A673 (cell line): ENCODE results near the gene LARGE1. TPM values are rescaled to one million over a fixed set of nuclear protein-coding genes. Genes with fewer than 3 reads are reported as not detected.

Source experiments
- BruUV-seq: library from RNA; stranded (reverse); fragments of 400-500 nt; replicated peaks from 2 replicates; lab custom pipeline; 2021; lab: Mats Ljungman, UMichigan
- CTCF ChIA-PET: fragments of 300-600 bp; sonication (Branson Sonifier 250); formaldehyde crosslinking; loops from one replicate; lab custom pipeline; 2022; ENCODE audit warnings: antibody characterized with exemption; lab: Charles Lee
- POLR2A ChIA-PET: fragments of 300-600 bp; sonication (Branson Sonifier 250); formaldehyde crosslinking; loops from one replicate; lab custom pipeline; 2022; ENCODE audit warnings: antibody characterized with exemption; ENCODE audit not compliant: low non-redundant PET; lab: Charles Lee
- DNase-seq: peaks from one replicate; pipeline ENCODE4 v3.0.0-alpha.2; 2015; ENCODE audit warnings: low spot score
- H3K27ac ChIP-seq: fragments of 200-600 bp; sonication (generic); 2 replicates; pipeline ENCODE4 v1.5.1; 2016; ENCODE audit warnings: mixed run types, low read depth, mild to moderate bottlenecking, mixed read lengths, antibody characterized with exemption, low read length; ENCODE audit not compliant: poor library complexity, severe bottlenecking
- H3K27me3 ChIP-seq: fragments of 200-600 bp; sonication (generic); replicated peaks from 2 replicates; pipeline ENCODE4 v1.6.1; 2017; ENCODE audit warnings: mixed run types, low read depth, mild to moderate bottlenecking, mixed read lengths, antibody characterized with exemption, low read length; ENCODE audit not compliant: insufficient read depth, poor library complexity
- H3K36me3 ChIP-seq: fragments of 200-600 bp; sonication (generic); 2 replicates; pipeline ENCODE4 v1.6.1; 2016; ENCODE audit warnings: mixed run types, mild to moderate bottlenecking, mixed read lengths, antibody characterized with exemption, low read length; ENCODE audit not compliant: insufficient read depth, poor library complexity, severe bottlenecking
- H3K4me1 ChIP-seq: fragments of 200-600 bp; sonication (generic); 2 replicates; pipeline ENCODE4 v1.6.1; 2017; ENCODE audit warnings: mixed run types, mild to moderate bottlenecking, mixed read lengths, antibody characterized with exemption, low read length; ENCODE audit not compliant: insufficient read depth, poor library complexity, severe bottlenecking
- H3K4me3 ChIP-seq: fragments of 200-600 bp; sonication (generic); 2 replicates; pipeline ENCODE4 v1.5.1; 2016; ENCODE audit warnings: low read depth, mixed run types, mild to moderate bottlenecking, mixed read lengths, low read length; ENCODE audit not compliant: poor library complexity, severe bottlenecking
- H3K9me3 ChIP-seq: fragments of 200-600 bp; sonication (generic); 2 replicates; pipeline ENCODE4 v1.6.1; 2016; ENCODE audit warnings: mixed run types, low read depth, mild to moderate bottlenecking, mixed read lengths, antibody characterized with exemption, low read length; ENCODE audit not compliant: poor library complexity, severe bottlenecking
- CTCF ChIP-seq: fragments of 300-800, 200-600 bp; sonication (generic); conservative IDR thresholded peaks from 2 replicates; pipeline ENCODE4 v1.5.1; 2017; ENCODE audit warnings: low read depth, mild to moderate bottlenecking, antibody characterized with exemption, low read length, moderate library complexity, mixed read lengths
- EZH2 ChIP-seq: fragments of 200-600 bp; sonication (generic); IDR thresholded peaks from 2 replicates; pipeline ENCODE4 v1.6.1; 2017; ENCODE audit warnings: borderline replicate concordance, low read depth, mild to moderate bottlenecking, mixed read lengths, antibody characterized with exemption, low read length; ENCODE audit not compliant: poor library complexity, severe bottlenecking
- intact Hi-C: fragments of 100-400 bp; cut with micrococcal nuclease; formaldehyde crosslinking; loops from one replicate; pipeline ENCODE4 v1.10.0; 2022; ENCODE audit not compliant: unreplicated experiment
- total RNA-seq: library from RNA; stranded (reverse); gene quantifications from 2 replicates; pipeline ENCODE4 v1.2.3, GENCODE V29; 2021

LARGE1 gene
- total RNA-seq, 1 experiment from 2014 or later = not detected

GRCh38 chr22:33580310-33580709 is 340.0 kb downstream of the LARGE1 start:
- ChIA-PET POLR2A (no interaction called here), CTCF (no interaction called here)
- H3K36me3 ChIP-seq = no peaks in the 10 kb centered on the region
- H3K4me3 ChIP-seq = no peak overlapping the region
- BruUV-seq = no TSS peak
- DNase-seq = no peak
- intact Hi-C loops = no loop called here
- H3K27me3 ChIP-seq = no peaks in the 10 kb centered on the region
- H3K4me1 ChIP-seq = no peaks in the 10 kb centered on the region
- no peak overlapping the region for H3K27ac ChIP-seq
- peaks cover 5% of the 10 kb centered on the region for H3K9me3 ChIP-seq
- TF ChIP-seq EZH2 = no peak
- TF ChIP-seq CTCF = no peak

- TF ChIP-seq EZH2 = no peak
- TF ChIP-seq CTCF = peak; percentile 64
- DNase-seq = peak; percentile 30
- no peak overlapping the region for H3K4me3 ChIP-seq
- ChIA-PET CTCF (no interaction called here), POLR2A (no interaction called here)
- H3K27ac ChIP-seq = no peak overlapping the region
- H3K27me3 ChIP-seq = no peaks in the 10 kb centered on the region
- no TSS peak for BruUV-seq
- intact Hi-C loops = no loop called here
- peaks cover 6% of the 10 kb centered on the region for H3K9me3 ChIP-seq
- H3K4me1 ChIP-seq = no peaks in the 10 kb centered on the region
- H3K36me3 ChIP-seq = no peaks in the 10 kb centered on the region
Observed at GRCh38 chr22:33579448-33580093, 340.7 kb downstream of the LARGE1 start.

GRCh38 chr22:33578752-33579151 is 341.5 kb downstream of the LARGE1 start:
- no peak overlapping the region for H3K4me3 ChIP-seq
- BruUV-seq = no TSS peak
- no peak for DNase-seq
- H3K4me1 ChIP-seq = no peaks in the 10 kb centered on the region
- H3K27me3 ChIP-seq = no peaks in the 10 kb centered on the region
- ChIA-PET POLR2A (no interaction called here), CTCF (no interaction called here)
- peaks cover 6% of the 10 kb centered on the region for H3K9me3 ChIP-seq
- intact Hi-C loops = no loop called here
- TF ChIP-seq CTCF (no peak), EZH2 (no peak)
- H3K27ac ChIP-seq = no peak overlapping the region
- no peaks in the 10 kb centered on the region for H3K36me3 ChIP-seq
